GM20431 (cell line): ENCODE measurements around the gene TNFAIP8L1.
"Not testable (repeated sequence)": the region's sequence is repeated elsewhere in the genome, so short reads cannot be mapped to it uniquely, and the experiment has no call there.

Experiments
- in situ Hi-C: fragments of 300-500 bp; cut with MseI, MboI; formaldehyde crosslinking; loops from one replicate; pipeline ENCODE4 v1.15.0; 2020; ENCODE audit warnings: low sequenced_read_pairs; ENCODE audit not compliant: unreplicated experiment

Gene TNFAIP8L1

GRCh38 chr19:4638828-4639530 lies at the start of gene TNFAIP8L1:
TNFAIP8L1 (plus strand) TSS chr19:4639516; CDS start chr19:4651870, 12,354 bp downstream.
- in situ Hi-C loops, result loop anchor here (10.0 kb wide), 1 partner anchor 64 kb away; no protein-coding TSS in a partner anchor

GRCh38 chr19:4589579-4590410 lies 49.5 kb upstream of the TNFAIP8L1 start:
- in situ Hi-C loops, result no loop called here

GRCh38 chr19:4590559-4590958 lies 48.8 kb upstream of the TNFAIP8L1 start:
- in situ Hi-C loops, result no loop called here

- in situ Hi-C loops, result no loop called here
Observed at GRCh38 chr19:4591320-4591719, 48.0 kb upstream of the TNFAIP8L1 start.

GRCh38 chr19:4592445-4592844 lies 46.9 kb upstream of the TNFAIP8L1 start:
- in situ Hi-C loops, result no loop called here

- in situ Hi-C loops, result no loop called here
Observed at GRCh38 chr19:4593409-4593851, 45.9 kb upstream of the TNFAIP8L1 start.

- in situ Hi-C loops, result no loop called here
Observed at GRCh38 chr19:4594201-4594600, 45.1 kb upstream of the TNFAIP8L1 start.

- in situ Hi-C loops, result not testable (repeated sequence)
Observed at GRCh38 chr19:4595158-4595557, 44.2 kb upstream of the TNFAIP8L1 start.

- in situ Hi-C loops, result no loop called here
Observed at GRCh38 chr19:4596033-4596904, 43.0 kb upstream of the TNFAIP8L1 start.

- in situ Hi-C loops, result no loop called here
Observed at GRCh38 chr19:4597278-4597974, 41.9 kb upstream of the TNFAIP8L1 start.

GRCh38 chr19:4597975-4598671 lies 41.2 kb upstream of the TNFAIP8L1 start:
- in situ Hi-C loops, result no loop called here

GRCh38 chr19:4598712-4599111 lies 40.6 kb upstream of the TNFAIP8L1 start:
- in situ Hi-C loops, result no loop called here

GRCh38 chr19:4600082-4600481 lies 39.2 kb upstream of the TNFAIP8L1 start:
- in situ Hi-C loops, result no loop called here

- in situ Hi-C loops, result no loop called here
Observed at GRCh38 chr19:4600893-4601292, 38.4 kb upstream of the TNFAIP8L1 start.

GRCh38 chr19:4602173-4602788 lies 37.0 kb upstream of the TNFAIP8L1 start:
- in situ Hi-C loops, result no loop called here

- in situ Hi-C loops, result no loop called here
Observed at GRCh38 chr19:4602915-4603314, 36.4 kb upstream of the TNFAIP8L1 start.

GRCh38 chr19:4604912-4605311 lies 34.4 kb upstream of the TNFAIP8L1 start:
- in situ Hi-C loops, result no loop called here

- in situ Hi-C loops, result no loop called here
Observed at GRCh38 chr19:4606181-4606580, 33.1 kb upstream of the TNFAIP8L1 start.
